ENCODE measurements around the gene SPATS2L.

Gene SPATS2L

GRCh38 chr2:200408428-200409316 is 102.2 kb downstream of the SPATS2L start:
- H3K27me3 Mint-ChIP-seq = no peaks in the 10 kb centered on the region
- peaks cover 31% of the 10 kb centered on the region for H3K4me1 Mint-ChIP-seq (ENCODE audit: low read depth)
- H3K9me3 Mint-ChIP-seq = no peaks in the 10 kb centered on the region
- H3K36me3 Mint-ChIP-seq (ENCODE audit: low read depth) = no peaks in the 10 kb centered on the region
- H3K4me3 Mint-ChIP-seq = no peak overlapping the region
- no peak overlapping the region for H3K27ac Mint-ChIP-seq

- Mint-ChIP-seq H3K9me3 (no peaks in the 10 kb centered on the region), H3K4me1 (ENCODE audit: low read depth) (peaks cover 14% of the 10 kb centered on the region), H3K36me3 (ENCODE audit: low read depth) (no peaks in the 10 kb centered on the region), H3K27me3 (no peaks in the 10 kb centered on the region), H3K4me3 (no peak overlapping the region), H3K27ac (no peak overlapping the region)
These were observed 105.3 kb downstream of the SPATS2L start for GRCh38 chr2:200411831-200412230.

GRCh38 chr2:200414367-200414766 is 107.9 kb downstream of the SPATS2L start:
- no peak overlapping the region for H3K4me3 Mint-ChIP-seq
- no peak overlapping the region for H3K27ac Mint-ChIP-seq
- H3K27me3 Mint-ChIP-seq = no peaks in the 10 kb centered on the region
- no peaks in the 10 kb centered on the region for H3K9me3 Mint-ChIP-seq
- no peaks in the 10 kb centered on the region for H3K36me3 Mint-ChIP-seq (ENCODE audit: low read depth)
- no peaks in the 10 kb centered on the region for H3K4me1 Mint-ChIP-seq (ENCODE audit: low read depth)

GRCh38 chr2:200415455-200415854 is 109.0 kb downstream of the SPATS2L start:
- Mint-ChIP-seq H3K9me3 (no peaks in the 10 kb centered on the region), H3K36me3 (ENCODE audit: low read depth) (no peaks in the 10 kb centered on the region), H3K27ac (no peak overlapping the region), H3K4me1 (ENCODE audit: low read depth) (no peaks in the 10 kb centered on the region), H3K4me3 (no peak overlapping the region), H3K27me3 (no peaks in the 10 kb centered on the region)

GRCh38 chr2:200416878-200417277 is 110.4 kb downstream of the SPATS2L start:
- H3K9me3 Mint-ChIP-seq = no peaks in the 10 kb centered on the region
- H3K27ac Mint-ChIP-seq = no peak overlapping the region
- no peaks in the 10 kb centered on the region for H3K27me3 Mint-ChIP-seq
- no peaks in the 10 kb centered on the region for H3K4me1 Mint-ChIP-seq (ENCODE audit: low read depth)
- H3K4me3 Mint-ChIP-seq = no peak overlapping the region
- H3K36me3 Mint-ChIP-seq (ENCODE audit: low read depth) = peaks cover 4% of the 10 kb centered on the region

- H3K27ac Mint-ChIP-seq = no peak overlapping the region
- H3K27me3 Mint-ChIP-seq = no peaks in the 10 kb centered on the region
- H3K9me3 Mint-ChIP-seq = no peaks in the 10 kb centered on the region
- no peak overlapping the region for H3K4me3 Mint-ChIP-seq
- H3K36me3 Mint-ChIP-seq (ENCODE audit: low read depth) = peaks cover 4% of the 10 kb centered on the region
- H3K4me1 Mint-ChIP-seq (ENCODE audit: low read depth) = no peaks in the 10 kb centered on the region
These were observed 110.9 kb downstream of the SPATS2L start for GRCh38 chr2:200417366-200417765.

GRCh38 chr2:200418399-200418798 is 111.9 kb downstream of the SPATS2L start:
- Mint-ChIP-seq H3K4me1 (ENCODE audit: low read depth) (no peaks in the 10 kb centered on the region), H3K36me3 (ENCODE audit: low read depth) (peaks cover 4% of the 10 kb centered on the region), H3K27me3 (no peaks in the 10 kb centered on the region), H3K9me3 (no peaks in the 10 kb centered on the region), H3K27ac (no peak overlapping the region), H3K4me3 (no peak overlapping the region)

GRCh38 chr2:200419325-200419724 is 112.8 kb downstream of the SPATS2L start:
- Mint-ChIP-seq H3K9me3 (no peaks in the 10 kb centered on the region), H3K27me3 (no peaks in the 10 kb centered on the region), H3K36me3 (ENCODE audit: low read depth) (peaks cover 4% of the 10 kb centered on the region), H3K27ac (no peak overlapping the region), H3K4me3 (no peak overlapping the region), H3K4me1 (ENCODE audit: low read depth) (no peaks in the 10 kb centered on the region)

- H3K27me3 Mint-ChIP-seq = no peaks in the 10 kb centered on the region
- H3K4me3 Mint-ChIP-seq = no peak overlapping the region
- H3K36me3 Mint-ChIP-seq (ENCODE audit: low read depth) = peaks cover 4% of the 10 kb centered on the region
- H3K4me1 Mint-ChIP-seq (ENCODE audit: low read depth) = no peaks in the 10 kb centered on the region
- H3K9me3 Mint-ChIP-seq = no peaks in the 10 kb centered on the region
- no peak overlapping the region for H3K27ac Mint-ChIP-seq
These were observed 114.8 kb downstream of the SPATS2L start for GRCh38 chr2:200421270-200421669.

GRCh38 chr2:200422071-200422470 is 115.6 kb downstream of the SPATS2L start:
- no peak overlapping the region for H3K27ac Mint-ChIP-seq
- peaks cover 3% of the 10 kb centered on the region for H3K4me1 Mint-ChIP-seq (ENCODE audit: low read depth)
- no peaks in the 10 kb centered on the region for H3K9me3 Mint-ChIP-seq

GRCh38 chr2:200422532-200423261 is 116.2 kb downstream of the SPATS2L start:
- Mint-ChIP-seq H3K9me3 (no peaks in the 10 kb centered on the region), H3K36me3 (ENCODE audit: low read depth) (peaks cover 4% of the 10 kb centered on the region), H3K27ac (no peak overlapping the region), H3K4me1 (ENCODE audit: low read depth) (peaks cover 3% of the 10 kb centered on the region), H3K4me3 (no peak overlapping the region), H3K27me3 (no peaks in the 10 kb centered on the region)

More at GRCh38 chr2:200422071-200422470, 115.6 kb downstream of the SPATS2L start:
- Mint-ChIP-seq H3K36me3 (ENCODE audit: low read depth) (peaks cover 4% of the 10 kb centered on the region), H3K4me3 (no peak overlapping the region), H3K27me3 (no peaks in the 10 kb centered on the region)

- Mint-ChIP-seq H3K36me3 (ENCODE audit: low read depth) (peaks cover 4% of the 10 kb centered on the region), H3K27ac (no peak overlapping the region), H3K27me3 (no peaks in the 10 kb centered on the region), H3K4me1 (ENCODE audit: low read depth) (peaks cover 3% of the 10 kb centered on the region), H3K4me3 (no peak overlapping the region), H3K9me3 (no peaks in the 10 kb centered on the region)
These were observed 117.0 kb downstream of the SPATS2L start for GRCh38 chr2:200423541-200423940.

- no peak overlapping the region for H3K4me3 Mint-ChIP-seq
- H3K4me1 Mint-ChIP-seq (ENCODE audit: low read depth) = peaks cover 3% of the 10 kb centered on the region
- H3K36me3 Mint-ChIP-seq (ENCODE audit: low read depth) = peaks cover 4% of the 10 kb centered on the region
- no peak overlapping the region for H3K27ac Mint-ChIP-seq
- H3K27me3 Mint-ChIP-seq = no peaks in the 10 kb centered on the region
- H3K9me3 Mint-ChIP-seq = no peaks in the 10 kb centered on the region
These were observed 118.7 kb downstream of the SPATS2L start for GRCh38 chr2:200425026-200425821.

- Mint-ChIP-seq H3K36me3 (ENCODE audit: low read depth) (no peaks in the 10 kb centered on the region), H3K4me3 (no peak overlapping the region)
These were observed 120.3 kb downstream of the SPATS2L start for GRCh38 chr2:200426754-200427153.

More at GRCh38 chr2:200426754-200427153, 120.3 kb downstream of the SPATS2L start:
- peaks cover 3% of the 10 kb centered on the region for H3K4me1 Mint-ChIP-seq (ENCODE audit: low read depth)
- H3K27ac Mint-ChIP-seq = no peak overlapping the region
- no peaks in the 10 kb centered on the region for H3K27me3 Mint-ChIP-seq
- H3K9me3 Mint-ChIP-seq = no peaks in the 10 kb centered on the region
